Neural cell (in vitro differentiated cells): ENCODE data around the gene CIC.

ENCODE experiments used
- CTCF ChIP-seq: fragments of 450-650 bp; IDR thresholded peaks from 2 replicates; pipeline ENCODE4 v1.5.1; 2014; ENCODE audit warnings: antibody characterized with exemption, mild to moderate bottlenecking, moderate library complexity; ENCODE audit not compliant: poor library complexity, severe bottlenecking
- EZH2 ChIP-seq: fragments of 200-600, 300-800 bp; shearing (Covaris generic), sonication (generic); IDR thresholded peaks from 2 replicates; pipeline ENCODE4 v1.6.1; 2014; ENCODE audit warnings: antibody characterized with exemption, low read length, borderline replicate concordance, mild to moderate bottlenecking; ENCODE audit not compliant: insufficient read depth, poor library complexity, severe bottlenecking
- SMC3 ChIP-seq: fragments of 450-650 bp; conservative IDR thresholded peaks from 2 replicates; pipeline ENCODE4 v1.6.1; 2014; ENCODE audit warnings: antibody characterized with exemption, mild to moderate bottlenecking, moderate library complexity; ENCODE audit not compliant: poor library complexity

DNA sequence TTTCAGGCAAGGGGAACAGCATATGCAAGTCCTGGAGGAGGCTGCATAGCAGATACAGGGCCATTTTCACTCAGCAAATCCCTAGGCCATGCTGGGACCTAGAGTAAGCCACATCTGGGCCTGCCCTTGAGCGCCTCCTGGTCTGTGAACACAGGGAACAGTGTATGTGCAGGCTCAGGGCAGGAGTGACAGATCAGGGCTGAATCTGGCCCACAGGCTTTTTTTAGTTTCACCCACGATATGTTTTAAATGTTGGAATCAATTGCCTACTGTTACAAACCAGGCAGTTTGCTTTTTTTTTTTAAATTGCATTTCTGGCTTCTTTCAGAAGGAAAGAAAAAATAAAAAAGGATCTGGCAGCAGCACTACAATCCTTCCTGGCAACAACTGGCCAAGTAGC is 42.6 kb downstream of the CIC start:
- no peak for TF ChIP-seq SMC3
- no peak for TF ChIP-seq EZH2
- TF ChIP-seq CTCF = peak; percentile 28
